BE2C (cell line): ENCODE data around the gene IMMP1L.

Experiments used
- DNase-seq: peaks from one replicate; pipeline ENCODE4 v3.0.0-alpha.2; 2020
- H3K27me3 ChIP-seq: fragments of 250-450 bp; sonication (Bioruptor Pico); 2 replicates; pipeline ENCODE4 v1.5.1; 2020; ENCODE audit warnings: mild to moderate bottlenecking
- H3K36me3 ChIP-seq: fragments of 250-450 bp; sonication (Bioruptor Pico); 2 replicates; pipeline ENCODE4 v1.5.1; 2020; ENCODE audit warnings: mild to moderate bottlenecking
- H3K4me1 ChIP-seq: fragments of 250-450 bp; sonication (Bioruptor Pico); 2 replicates; pipeline ENCODE4 v1.5.1; 2020
- H3K4me3 ChIP-seq: 2 replicates; pipeline ENCODE4 v1.5.1; 2011; ENCODE audit warnings: low read depth, low read length
- H3K9me3 ChIP-seq: fragments of 250-450 bp; sonication (Bioruptor Pico); 2 replicates; pipeline ENCODE4 v1.5.1; 2020
- TF ChIP-seq, protein P1 (sequence below): IDR thresholded peaks from 2 replicates; pipeline ENCODE4 v1.5.1; 2012; ENCODE audit warnings: mild to moderate bottlenecking, low read depth, low read length

The IMMP1L gene

DNA sequence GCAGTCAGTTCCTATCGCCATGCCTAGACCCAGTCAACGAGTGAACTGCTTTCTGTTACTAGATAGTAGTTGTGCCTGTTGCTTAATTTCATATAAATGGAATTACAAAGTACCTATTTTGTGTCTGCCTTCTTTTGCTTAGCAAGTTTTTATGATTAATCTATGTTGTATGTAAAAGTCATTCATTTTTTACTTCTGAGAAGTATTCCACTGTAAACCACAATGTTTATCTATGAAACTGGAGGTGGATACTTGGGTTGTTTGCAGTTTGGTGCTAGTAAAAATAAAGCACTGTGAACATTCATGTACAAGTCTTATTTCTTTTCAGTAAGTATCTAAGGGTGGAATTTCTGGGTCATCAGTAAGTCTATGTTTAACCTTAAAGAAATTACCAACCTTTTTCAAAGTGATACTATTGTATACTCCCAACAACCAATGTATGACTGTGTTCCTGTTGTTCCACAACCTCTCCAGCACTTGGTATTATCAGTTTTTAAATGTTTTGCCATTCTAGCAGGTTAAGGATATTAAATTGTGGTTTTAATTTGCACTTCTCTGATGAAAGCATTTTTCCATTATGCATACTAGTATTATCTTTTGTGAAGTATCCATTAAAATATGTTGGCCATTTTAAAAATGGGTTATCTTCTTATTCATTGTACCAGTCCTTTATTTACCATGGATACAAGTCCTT, 71.5 kb downstream of the IMMP1L start:
- no peaks in the 10 kb centered on the region for H3K36me3 ChIP-seq
- no peak overlapping the region for H3K4me3 ChIP-seq
- DNase-seq, result no peak
- no peaks in the 10 kb centered on the region for H3K4me1 ChIP-seq
- no peaks in the 10 kb centered on the region for H3K9me3 ChIP-seq
- TF ChIP-seq, protein P1, sequence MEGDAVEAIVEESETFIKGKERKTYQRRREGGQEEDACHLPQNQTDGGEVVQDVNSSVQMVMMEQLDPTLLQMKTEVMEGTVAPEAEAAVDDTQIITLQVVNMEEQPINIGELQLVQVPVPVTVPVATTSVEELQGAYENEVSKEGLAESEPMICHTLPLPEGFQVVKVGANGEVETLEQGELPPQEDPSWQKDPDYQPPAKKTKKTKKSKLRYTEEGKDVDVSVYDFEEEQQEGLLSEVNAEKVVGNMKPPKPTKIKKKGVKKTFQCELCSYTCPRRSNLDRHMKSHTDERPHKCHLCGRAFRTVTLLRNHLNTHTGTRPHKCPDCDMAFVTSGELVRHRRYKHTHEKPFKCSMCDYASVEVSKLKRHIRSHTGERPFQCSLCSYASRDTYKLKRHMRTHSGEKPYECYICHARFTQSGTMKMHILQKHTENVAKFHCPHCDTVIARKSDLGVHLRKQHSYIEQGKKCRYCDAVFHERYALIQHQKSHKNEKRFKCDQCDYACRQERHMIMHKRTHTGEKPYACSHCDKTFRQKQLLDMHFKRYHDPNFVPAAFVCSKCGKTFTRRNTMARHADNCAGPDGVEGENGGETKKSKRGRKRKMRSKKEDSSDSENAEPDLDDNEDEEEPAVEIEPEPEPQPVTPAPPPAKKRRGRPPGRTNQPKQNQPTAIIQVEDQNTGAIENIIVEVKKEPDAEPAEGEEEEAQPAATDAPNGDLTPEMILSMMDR, result no peak
- no peaks in the 10 kb centered on the region for H3K27me3 ChIP-seq

DNA sequence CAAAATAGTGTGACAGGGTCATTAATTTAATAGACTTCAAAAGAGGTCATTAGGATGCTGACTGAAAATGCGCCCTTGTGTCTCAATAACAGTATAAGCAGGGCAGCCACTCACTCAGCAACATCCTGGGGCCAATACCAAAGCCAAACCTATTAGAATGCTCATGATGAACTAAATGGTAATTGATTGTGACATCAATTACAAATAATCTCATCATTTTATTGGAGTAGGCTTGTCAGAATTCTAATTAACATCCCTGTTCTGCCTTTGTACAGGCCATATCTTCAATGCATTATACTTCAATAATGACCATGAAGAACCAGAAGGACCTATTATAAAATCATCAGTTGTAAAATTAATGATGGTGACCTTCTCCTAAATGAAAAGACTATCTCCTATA, 75.6 kb downstream of the IMMP1L start:
- no peaks in the 10 kb centered on the region for H3K9me3 ChIP-seq
- no peak for DNase-seq
- H3K27me3 ChIP-seq, result no peaks in the 10 kb centered on the region
- no peak overlapping the region for H3K4me3 ChIP-seq
- H3K36me3 ChIP-seq, result no peaks in the 10 kb centered on the region
- H3K4me1 ChIP-seq, result no peaks in the 10 kb centered on the region
- TF ChIP-seq, protein P1, result no peak

DNA sequence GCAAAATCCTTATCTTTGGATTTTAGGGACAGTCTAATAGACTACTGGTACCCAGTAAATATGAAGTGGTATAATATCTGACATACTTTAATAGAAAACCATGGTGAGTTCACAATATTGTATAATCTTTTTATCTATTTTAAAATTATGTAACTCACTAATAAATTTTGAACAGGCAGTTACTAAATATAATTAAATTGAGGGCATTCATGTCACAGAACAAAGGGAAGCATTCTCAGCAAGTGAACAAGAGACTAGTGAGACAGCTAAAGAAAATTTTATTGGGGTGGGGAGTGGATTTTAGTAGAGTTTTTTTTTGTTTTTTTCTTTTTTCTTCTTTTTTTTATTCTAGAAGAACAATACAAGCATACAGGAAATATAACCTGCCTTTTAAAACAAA, 84.8 kb downstream of the IMMP1L start:
- Histone ChIP-seq H3K9me3 (no peaks in the 10 kb centered on the region), H3K4me1 (no peaks in the 10 kb centered on the region), H3K4me3 (no peak overlapping the region), H3K36me3 (no peaks in the 10 kb centered on the region), H3K27me3 (no peaks in the 10 kb centered on the region)
- no peak for DNase-seq
- TF ChIP-seq, protein P1, result no peak

DNA sequence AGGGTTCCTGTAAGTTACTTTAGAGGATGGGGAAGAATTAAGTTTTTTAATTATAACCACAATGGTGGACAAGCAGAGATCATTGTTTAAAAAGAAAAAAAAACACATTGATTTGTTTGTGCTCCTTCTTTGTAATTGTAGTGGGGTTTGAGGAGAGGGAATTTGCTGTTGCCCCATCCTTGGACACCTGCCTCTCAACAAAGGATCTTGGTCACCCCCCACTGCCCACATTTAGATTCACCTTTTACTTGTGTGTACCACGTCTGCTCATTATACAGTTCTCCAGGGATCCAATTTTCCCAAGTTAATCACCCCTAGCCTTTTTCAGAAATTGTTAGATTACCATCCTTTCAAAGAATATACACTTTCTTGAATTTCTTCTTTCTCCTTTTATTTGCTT, 86.7 kb downstream of the IMMP1L start:
- no peaks in the 10 kb centered on the region for H3K27me3 ChIP-seq
- TF ChIP-seq, protein P1, result no peak
- no peak for DNase-seq
- H3K4me1 ChIP-seq, result no peaks in the 10 kb centered on the region
- H3K36me3 ChIP-seq, result no peaks in the 10 kb centered on the region
- H3K4me3 ChIP-seq, result no peak overlapping the region
- H3K9me3 ChIP-seq, result no peaks in the 10 kb centered on the region

DNA sequence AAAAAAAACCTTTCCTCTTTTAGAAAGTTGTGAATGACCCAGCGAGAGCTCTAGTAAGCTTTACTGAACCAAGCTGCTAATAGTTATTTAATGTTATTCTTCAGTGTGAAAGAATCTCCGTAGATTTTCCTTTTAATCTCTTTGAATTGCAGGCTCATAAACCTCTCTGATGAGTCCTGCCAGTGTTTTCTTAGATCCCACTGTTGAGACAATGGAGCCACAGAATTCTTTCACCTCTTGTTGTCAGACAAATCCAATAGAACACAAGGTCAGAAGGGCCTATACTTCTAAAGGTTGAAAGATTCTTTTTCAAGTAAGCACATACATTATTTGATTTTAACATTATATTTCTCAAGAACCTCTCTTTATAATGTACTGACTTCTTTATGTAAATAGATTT, 87.6 kb downstream of the IMMP1L start:
- TF ChIP-seq, protein P1, result no peak
- H3K4me3 ChIP-seq, result no peak overlapping the region

DNA sequence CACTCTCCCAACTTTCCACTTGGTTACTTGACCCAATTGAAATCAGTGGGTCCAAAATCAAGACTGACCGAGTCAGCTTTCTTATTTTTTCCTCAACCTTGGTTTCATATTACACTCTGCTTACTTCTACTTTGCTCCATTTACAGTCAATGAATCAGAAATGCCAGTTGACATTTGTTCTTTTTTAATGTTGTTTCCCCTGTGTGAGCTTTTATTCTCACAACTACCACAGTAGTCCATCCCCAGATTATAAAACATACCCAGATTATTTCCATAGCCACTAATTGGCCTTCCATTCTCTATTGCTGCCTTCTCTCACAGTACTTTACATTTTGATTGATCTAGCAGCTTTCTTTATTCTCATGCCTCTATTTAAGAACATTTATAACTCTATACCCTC, 89.8 kb downstream of the IMMP1L start:
- no peaks in the 10 kb centered on the region for H3K9me3 ChIP-seq

More for the DNA sequence above, 87.6 kb downstream of the IMMP1L start:
- no peaks in the 10 kb centered on the region for H3K27me3 ChIP-seq
- no peaks in the 10 kb centered on the region for H3K9me3 ChIP-seq
- H3K36me3 ChIP-seq, result no peaks in the 10 kb centered on the region
- DNase-seq, result no peak
- H3K4me1 ChIP-seq, result no peaks in the 10 kb centered on the region

More for the DNA sequence above, 89.8 kb downstream of the IMMP1L start:
- H3K4me1 ChIP-seq, result no peaks in the 10 kb centered on the region
- H3K36me3 ChIP-seq, result no peaks in the 10 kb centered on the region
- no peak for DNase-seq
- H3K4me3 ChIP-seq, result no peak overlapping the region
- no peaks in the 10 kb centered on the region for H3K27me3 ChIP-seq
- TF ChIP-seq, protein P1, result no peak
